GM12892 (cell line): ENCODE measurements around the gene HOXC9.

Experiments
- POLR2A ChIP-seq: IDR thresholded peaks from 2 replicates; pipeline ENCODE4 v1.6.1; 2011; ENCODE audit warnings: low read depth, low read length, control low read depth
- POLR2AphosphoS5 ChIP-seq: IDR thresholded peaks from 2 replicates; pipeline ENCODE4 v1.6.1; 2011; ENCODE audit warnings: low read depth, low read length, control low read depth

DNA sequence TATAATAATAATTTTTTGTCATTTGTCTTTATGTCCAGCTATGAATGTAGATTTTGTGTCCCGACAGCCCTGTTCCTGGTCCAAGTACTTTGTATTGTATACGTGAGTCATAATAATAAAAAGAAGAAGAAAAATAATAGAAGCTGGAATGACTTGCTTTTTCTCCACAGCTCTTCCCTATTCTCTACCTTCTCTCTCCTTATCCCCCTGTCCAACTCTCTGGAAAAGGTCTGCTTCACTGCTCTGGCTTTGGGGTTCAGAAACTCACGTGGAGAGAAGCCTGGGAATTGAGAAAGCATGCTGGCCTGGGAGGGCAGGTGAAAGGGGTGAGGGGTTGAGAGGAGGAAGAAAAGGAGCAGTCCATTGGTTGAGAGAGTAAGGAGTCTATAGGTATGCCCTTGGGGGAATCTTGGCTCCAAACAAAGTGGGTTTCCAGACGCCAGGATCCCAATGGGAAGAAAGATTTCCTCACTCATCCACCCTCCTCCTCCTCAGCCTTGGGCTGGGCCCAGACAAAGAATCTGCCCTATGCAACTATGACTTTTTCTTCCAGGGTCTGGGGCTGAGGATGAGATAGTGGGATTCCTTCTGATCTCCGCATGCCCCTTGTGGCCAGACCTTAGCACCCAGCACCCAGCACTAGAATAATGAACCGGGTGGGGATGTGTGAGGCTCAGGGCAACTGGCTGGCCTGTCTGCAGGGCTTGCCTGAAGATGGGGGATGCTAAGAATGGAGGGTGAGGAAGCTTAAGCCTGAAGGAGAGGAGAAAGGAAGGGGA is 12.9 kb downstream of the HOXC9 start:
- TF ChIP-seq POLR2AphosphoS5: no peak
- no peak for TF ChIP-seq POLR2A
